Airway epithelial cell (primary cell): Measurements from ENCODE around the gene STOML2. TPM values are rescaled to one million over a fixed set of nuclear protein-coding genes. Genes with fewer than 3 reads are reported as not detected.

Experiments used
- total RNA-seq: library from RNA; depleted of rRNA; stranded (reverse); fragments of >200 nt; gene quantifications from 2 replicates; pipeline ENCODE4 v1.2.3, GENCODE V29; 2015

Gene STOML2
- total RNA-seq: 214 and 230 TPM in 2 replicates

GRCh38 chr9:35102769-35103659, at the start of gene STOML2:
TSS of gene STOML2 (minus strand) at chr9:35103131. CDS start at chr9:35103094, 37 bp downstream.

GRCh38 chr9:35115680-35116538, 13.0 kb upstream of the STOML2 start, which contains the start of gene ATOSB:
TSS of gene ATOSB (minus strand) at chr9:35115862. CDS start at chr9:35108274, 7,588 bp downstream.

GRCh38 chr9:35096035-35096849, 6.7 kb downstream of the STOML2 start, which contains the start of gene PIGO:
TSS of gene PIGO (minus strand) at chr9:35096591. CDS start at chr9:35095565, 1,026 bp downstream.

GRCh38 chr9:35079426-35080341, 23.2 kb downstream of the STOML2 start, which contains the start of gene FANCG:
TSS of gene FANCG (minus strand) at chr9:35079942. CDS start at chr9:35079524, 418 bp downstream.

GRCh38 chr9:35072461-35073278, 30.3 kb downstream of the STOML2 start, which contains the start of gene VCP:
TSS of gene VCP (minus strand) at chr9:35072625. CDS start at chr9:35072353, 272 bp downstream.

Other genes with a start within 250 kb of the STOML2 start
- under 0.01 and 0.23 TPM in 2 replicates for gene PHF24, start 144.8 kb downstream of the STOML2 start, total RNA-seq
- gene DNAJB5, start 113.4 kb downstream of the STOML2 start, total RNA-seq: 17.1 and 20.7 TPM in 2 replicates
- 272 and 305 TPM in 2 replicates for gene VCP, start 30.5 kb downstream of the STOML2 start, total RNA-seq
- 22.7 and 24.9 TPM in 2 replicates for gene FANCG, start 23.2 kb downstream of the STOML2 start, total RNA-seq
- 24.5 and 29.1 TPM in 2 replicates for gene PIGO, start 6.5 kb downstream of the STOML2 start, total RNA-seq
- 31.8 and 38.5 TPM in 2 replicates for gene ATOSB, start 12.7 kb upstream of the STOML2 start, total RNA-seq
- 10.9 and 14.9 TPM in 2 replicates for gene UNC13B, start 58.9 kb upstream of the STOML2 start, total RNA-seq